Measurements from ENCODE around the gene ZNF219.
A peak's percentile ranks its signal among the peaks of the same experiment; 100 is the strongest.

Gene ZNF219

DNA sequence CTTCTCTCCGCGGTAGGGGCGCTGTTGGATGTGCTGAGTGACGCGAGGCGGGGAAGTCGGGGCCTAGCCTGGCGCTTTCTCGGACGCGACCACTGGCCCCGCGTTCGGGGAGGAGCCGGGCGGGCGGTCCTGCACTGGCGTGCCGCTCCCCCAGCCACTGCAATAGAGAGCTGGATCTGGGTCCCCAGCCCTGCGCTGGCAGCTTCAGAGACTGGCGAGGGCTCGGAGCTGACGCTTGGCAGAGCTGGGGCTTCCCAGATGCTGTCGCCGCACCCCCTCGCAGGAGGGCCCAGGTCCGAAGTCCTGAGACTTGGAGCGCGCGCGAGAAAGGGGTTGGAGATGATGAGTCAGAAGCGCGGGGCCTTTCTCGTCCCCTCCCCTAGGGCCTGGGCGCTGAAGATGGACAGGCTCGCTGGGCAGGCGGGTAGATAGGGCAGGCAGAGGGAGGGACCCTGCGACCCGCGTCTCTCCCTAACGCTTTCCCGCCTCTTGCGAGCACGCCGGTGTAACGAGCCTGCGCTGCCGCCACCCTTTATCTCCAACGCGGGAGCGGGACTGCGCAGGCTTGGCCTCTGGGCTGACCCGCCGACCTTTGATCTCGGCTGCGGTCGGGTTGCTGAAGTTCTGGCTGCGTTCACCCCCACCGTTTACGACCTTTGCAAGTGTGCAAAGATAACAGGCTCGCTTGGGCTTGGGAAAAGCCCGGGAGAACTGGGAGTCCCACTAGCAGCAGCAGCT lies 5.4 kb upstream of the ZNF219 start:
- TF ChIP-seq, protein P1, sequence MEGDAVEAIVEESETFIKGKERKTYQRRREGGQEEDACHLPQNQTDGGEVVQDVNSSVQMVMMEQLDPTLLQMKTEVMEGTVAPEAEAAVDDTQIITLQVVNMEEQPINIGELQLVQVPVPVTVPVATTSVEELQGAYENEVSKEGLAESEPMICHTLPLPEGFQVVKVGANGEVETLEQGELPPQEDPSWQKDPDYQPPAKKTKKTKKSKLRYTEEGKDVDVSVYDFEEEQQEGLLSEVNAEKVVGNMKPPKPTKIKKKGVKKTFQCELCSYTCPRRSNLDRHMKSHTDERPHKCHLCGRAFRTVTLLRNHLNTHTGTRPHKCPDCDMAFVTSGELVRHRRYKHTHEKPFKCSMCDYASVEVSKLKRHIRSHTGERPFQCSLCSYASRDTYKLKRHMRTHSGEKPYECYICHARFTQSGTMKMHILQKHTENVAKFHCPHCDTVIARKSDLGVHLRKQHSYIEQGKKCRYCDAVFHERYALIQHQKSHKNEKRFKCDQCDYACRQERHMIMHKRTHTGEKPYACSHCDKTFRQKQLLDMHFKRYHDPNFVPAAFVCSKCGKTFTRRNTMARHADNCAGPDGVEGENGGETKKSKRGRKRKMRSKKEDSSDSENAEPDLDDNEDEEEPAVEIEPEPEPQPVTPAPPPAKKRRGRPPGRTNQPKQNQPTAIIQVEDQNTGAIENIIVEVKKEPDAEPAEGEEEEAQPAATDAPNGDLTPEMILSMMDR (IDR thresholded peaks at IDR 0.05; ENCODE audit: control insufficient read depth, insufficient read depth, low read depth, low read length, missing control alignments) = peak; percentile 84
- peak overlapping the region; percentile 94 for H3K4me3 ChIP-seq (ENCODE audit: control insufficient read depth, low read depth, low read length)
- peak; percentile 77 for DNase-seq (ENCODE audit: low read depth)

DNA sequence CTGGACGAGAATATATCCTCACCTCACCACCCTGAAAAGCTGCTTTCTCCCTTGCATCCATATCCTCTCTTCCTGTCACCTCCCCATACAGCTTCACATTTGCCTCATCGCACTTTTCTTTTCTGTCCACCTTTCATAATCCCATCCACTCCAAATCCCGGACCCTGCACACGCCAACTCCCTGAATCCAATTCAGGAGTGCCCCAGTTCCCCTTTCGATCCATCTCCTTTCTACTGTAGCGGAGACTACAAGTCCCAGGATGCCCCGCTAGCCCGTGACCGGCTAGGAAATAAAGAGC lies 4.9 kb upstream of the ZNF219 start:
- H3K4me3 ChIP-seq (ENCODE audit: control insufficient read depth, low read depth, low read length) = peak overlapping the region; percentile 94
- no peak for DNase-seq (ENCODE audit: low read depth)
- TF ChIP-seq, protein P1 (IDR thresholded peaks at IDR 0.05; ENCODE audit: control insufficient read depth, insufficient read depth, low read depth, low read length, missing control alignments) = no peak

DNA sequence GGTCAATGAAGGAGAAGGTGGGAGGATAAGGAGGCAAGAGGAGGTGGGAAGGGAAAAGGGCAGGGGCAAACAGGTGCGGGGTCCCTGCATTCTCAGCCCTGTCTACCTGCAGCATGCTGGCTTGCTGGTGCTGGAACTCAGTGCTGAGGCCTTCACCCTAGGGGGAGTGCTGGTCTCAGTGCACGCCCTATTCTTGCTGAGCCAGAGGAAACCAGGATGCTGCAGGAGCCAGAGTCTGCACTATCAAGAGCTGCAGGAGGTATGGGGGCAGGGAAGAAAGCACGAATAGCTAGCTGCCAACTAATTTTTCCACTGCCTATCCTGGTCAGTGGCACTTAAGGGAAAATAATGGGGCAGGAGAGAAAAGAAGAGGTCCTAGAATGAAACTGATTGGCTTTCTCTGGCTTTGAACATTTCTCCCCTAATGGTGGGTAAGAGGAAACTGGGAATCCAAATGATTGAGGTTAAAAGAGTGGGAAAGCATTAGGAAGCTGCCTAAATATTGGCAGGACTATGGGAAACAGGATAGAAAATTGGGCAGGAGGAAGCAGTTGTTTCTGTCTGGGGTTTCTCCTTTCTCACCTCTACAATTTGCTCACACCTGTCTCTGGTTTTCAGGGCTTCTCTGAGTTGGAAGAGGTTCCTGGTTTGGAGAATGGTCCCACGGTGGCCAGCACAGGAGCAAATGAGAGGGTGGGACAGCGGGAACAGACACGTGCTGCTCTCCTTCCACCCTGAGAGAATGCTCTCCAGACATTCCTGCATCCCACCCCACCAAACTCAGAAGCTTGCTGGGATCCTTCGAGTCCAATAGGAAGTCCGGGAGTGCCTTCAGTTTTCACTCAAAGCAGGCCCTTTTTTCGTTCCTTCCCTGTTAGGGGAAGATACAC lies 4.3 kb upstream of the ZNF219 start:
- peak overlapping the region; percentile 94 for H3K4me3 ChIP-seq (ENCODE audit: control insufficient read depth, low read depth, low read length)
- no peak for DNase-seq (ENCODE audit: low read depth)
- TF ChIP-seq, protein P1 (IDR thresholded peaks at IDR 0.05; ENCODE audit: control insufficient read depth, insufficient read depth, low read depth, low read length, missing control alignments) = no peak

DNA sequence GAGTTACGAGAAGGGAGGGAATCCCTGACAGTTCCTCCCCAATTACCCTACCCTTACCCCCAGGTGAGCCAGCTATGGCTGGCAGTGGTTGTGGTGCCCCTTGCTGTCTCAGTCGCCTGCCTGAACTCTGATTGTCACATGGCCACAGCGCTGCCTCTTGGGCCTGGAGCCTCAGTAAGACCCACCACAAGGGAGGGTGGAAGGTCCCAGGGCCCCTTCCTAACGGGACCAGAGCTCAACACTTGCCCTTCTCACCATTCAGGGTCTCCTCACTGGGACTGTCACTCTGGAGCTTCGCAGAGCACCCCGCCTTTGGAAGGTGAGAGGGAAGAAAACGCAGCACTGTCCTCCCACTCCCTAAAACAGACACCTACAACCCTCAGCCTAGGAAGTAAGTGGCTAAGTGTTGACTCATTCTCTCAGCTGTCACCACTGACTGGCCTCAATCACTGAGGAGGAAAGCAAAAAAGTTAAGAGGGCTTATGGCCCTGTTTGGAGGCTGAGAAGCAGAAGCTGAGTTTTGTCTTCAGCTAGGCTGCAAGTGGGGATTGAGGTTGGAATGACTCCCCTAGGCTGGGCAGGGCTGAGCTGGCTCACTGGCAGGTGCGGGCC lies 3.5 kb upstream of the ZNF219 start:
- TF ChIP-seq, protein P1 (IDR thresholded peaks at IDR 0.05; ENCODE audit: control insufficient read depth, insufficient read depth, low read depth, low read length, missing control alignments) = no peak
- no peak for DNase-seq (ENCODE audit: low read depth)
- H3K4me3 ChIP-seq (ENCODE audit: control insufficient read depth, low read depth, low read length) = no peak overlapping the region

DNA sequence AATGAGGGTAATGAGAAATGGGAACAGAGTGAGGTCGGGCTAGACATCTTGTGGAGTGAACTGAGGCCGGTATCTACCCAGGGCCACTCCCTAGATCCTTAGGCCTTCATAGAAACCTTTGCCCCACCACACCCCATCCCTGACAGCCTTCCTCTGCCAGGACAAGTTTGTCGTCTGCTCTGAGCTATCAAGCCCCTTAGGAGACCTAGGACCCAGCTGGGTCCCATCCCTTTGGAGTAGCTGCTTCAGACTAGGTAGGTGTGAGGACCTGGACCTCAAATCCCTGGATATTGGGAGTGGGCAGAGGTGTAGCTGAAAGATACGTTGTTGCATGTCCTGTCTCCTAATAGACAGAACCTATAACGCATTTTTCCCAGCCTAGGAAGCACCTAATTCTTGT lies 2.5 kb upstream of the ZNF219 start, which contains the start of gene TMEM253:
Gene TMEM253, plus strand, starts transcription at position 136 of the 400 bp plus-strand sequence. CDS start 278 bp downstream, outside the sequence.
- DNase-seq (ENCODE audit: low read depth) = no peak
- TF ChIP-seq, protein P1 (IDR thresholded peaks at IDR 0.05; ENCODE audit: control insufficient read depth, insufficient read depth, low read depth, low read length, missing control alignments) = no peak
- H3K4me3 ChIP-seq (ENCODE audit: control insufficient read depth, low read depth, low read length) = no peak within 1 kb of the TSS

DNA sequence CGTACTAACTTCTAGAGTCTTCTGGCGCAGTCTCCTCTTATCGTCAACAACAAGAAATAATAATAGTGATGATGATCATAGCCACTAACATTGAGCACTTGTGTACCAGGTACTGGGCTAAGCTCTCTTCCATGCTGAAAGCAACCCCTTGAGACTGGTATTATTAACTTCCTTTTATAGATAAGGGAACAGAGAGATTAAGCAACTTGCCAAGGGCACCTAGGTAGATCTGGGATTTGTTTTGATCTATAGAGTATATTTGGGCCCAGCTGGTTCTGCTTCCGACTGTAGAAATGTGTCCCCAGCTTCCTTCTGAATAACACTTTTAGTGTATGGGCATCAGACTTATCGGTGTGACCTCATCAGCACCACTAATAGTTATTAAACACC lies 1.1 kb upstream of the ZNF219 start:
- H3K4me3 ChIP-seq (ENCODE audit: control insufficient read depth, low read depth, low read length) = no peak overlapping the region
- TF ChIP-seq, protein P1 (IDR thresholded peaks at IDR 0.05; ENCODE audit: control insufficient read depth, insufficient read depth, low read depth, low read length, missing control alignments) = no peak
- DNase-seq (ENCODE audit: low read depth) = no peak

All from AG09309 (cell line).